GM12865 (cell line): ENCODE data around the gene FADD.

Experiments
- DNase-seq: peaks from one replicate; pipeline ENCODE4 v3.0.0; 2010; ENCODE audit warnings: low read depth
- H3K4me3 ChIP-seq: 2 replicates; pipeline ENCODE4 v1.5.1; 2011; ENCODE audit warnings: mild to moderate bottlenecking, low read depth, low read length, control low read depth
- CTCF ChIP-seq: IDR thresholded peaks from 2 replicates; pipeline ENCODE4 v1.5.1; 2011; ENCODE audit warnings: low read length, control low read depth, low read depth, inconsistent platforms; ENCODE audit not compliant: insufficient read depth; ENCODE audit errors: missing control alignments

FADD gene

GRCh38 chr11:70185348-70186055 lies 17.6 kb upstream of the FADD start:
- TF ChIP-seq CTCF: no peak
- H3K4me3 ChIP-seq: no peak overlapping the region
- DNase-seq: no peak

- no peak for TF ChIP-seq CTCF
- H3K4me3 ChIP-seq: no peak overlapping the region
- no peak for DNase-seq
Measured at GRCh38 chr11:70186420-70186819, 16.7 kb upstream of the FADD start.

- TF ChIP-seq CTCF: no peak
- no peak for DNase-seq
- H3K4me3 ChIP-seq: no peak overlapping the region
Measured at GRCh38 chr11:70186936-70187335, 16.2 kb upstream of the FADD start.

- no peak for TF ChIP-seq CTCF
- DNase-seq: no peak
- no peak overlapping the region for H3K4me3 ChIP-seq
Measured at GRCh38 chr11:70187771-70188170, 15.3 kb upstream of the FADD start.

- TF ChIP-seq CTCF: no peak
- no peak overlapping the region for H3K4me3 ChIP-seq
- no peak for DNase-seq
Measured at GRCh38 chr11:70189622-70190021, 13.5 kb upstream of the FADD start.

GRCh38 chr11:70191495-70192140 lies 11.5 kb upstream of the FADD start:
- H3K4me3 ChIP-seq: no peak overlapping the region
- peak; percentile 64 for DNase-seq
- peak; percentile 81 for TF ChIP-seq CTCF

GRCh38 chr11:70192666-70193410 lies 10.3 kb upstream of the FADD start:
- DNase-seq: no peak
- no peak overlapping the region for H3K4me3 ChIP-seq
- no peak for TF ChIP-seq CTCF
